ENCODE data around the gene XCL1. TPM values are rescaled to one million over a fixed set of nuclear protein-coding genes. Genes with fewer than 3 reads are reported as not detected.

XCL1 gene
- polyA plus RNA-seq, 1 donor from 2014 or later: 2.3 TPM

DNA sequence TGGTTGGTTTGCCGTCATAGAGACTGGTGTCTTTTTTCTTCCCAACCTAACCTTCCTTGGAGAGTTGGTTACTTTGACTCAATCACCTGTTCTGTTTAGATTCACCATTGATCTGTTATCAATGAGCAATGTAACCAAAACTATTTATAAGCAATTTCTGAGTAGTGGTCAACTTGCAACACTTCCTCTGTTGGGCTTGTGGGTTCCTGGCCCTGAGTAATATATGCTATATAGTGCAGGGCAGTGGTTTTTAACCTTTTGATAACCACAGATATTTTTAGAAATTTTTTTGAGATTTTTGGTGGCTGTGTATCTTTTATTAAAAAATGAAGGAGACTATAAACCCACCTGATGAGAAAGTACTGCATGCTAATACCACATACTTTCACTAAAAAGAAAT is 9.4 kb upstream of the XCL1 start:
- no peak for TF ChIP-seq TAF1 (IDR thresholded peaks at IDR 0.05; ENCODE audit: low read depth)
- TF ChIP-seq EP300 (conservative IDR thresholded peaks at IDR 0.05; ENCODE audit: poor library complexity, severe bottlenecking): no peak
- TF ChIP-seq, protein P1, sequence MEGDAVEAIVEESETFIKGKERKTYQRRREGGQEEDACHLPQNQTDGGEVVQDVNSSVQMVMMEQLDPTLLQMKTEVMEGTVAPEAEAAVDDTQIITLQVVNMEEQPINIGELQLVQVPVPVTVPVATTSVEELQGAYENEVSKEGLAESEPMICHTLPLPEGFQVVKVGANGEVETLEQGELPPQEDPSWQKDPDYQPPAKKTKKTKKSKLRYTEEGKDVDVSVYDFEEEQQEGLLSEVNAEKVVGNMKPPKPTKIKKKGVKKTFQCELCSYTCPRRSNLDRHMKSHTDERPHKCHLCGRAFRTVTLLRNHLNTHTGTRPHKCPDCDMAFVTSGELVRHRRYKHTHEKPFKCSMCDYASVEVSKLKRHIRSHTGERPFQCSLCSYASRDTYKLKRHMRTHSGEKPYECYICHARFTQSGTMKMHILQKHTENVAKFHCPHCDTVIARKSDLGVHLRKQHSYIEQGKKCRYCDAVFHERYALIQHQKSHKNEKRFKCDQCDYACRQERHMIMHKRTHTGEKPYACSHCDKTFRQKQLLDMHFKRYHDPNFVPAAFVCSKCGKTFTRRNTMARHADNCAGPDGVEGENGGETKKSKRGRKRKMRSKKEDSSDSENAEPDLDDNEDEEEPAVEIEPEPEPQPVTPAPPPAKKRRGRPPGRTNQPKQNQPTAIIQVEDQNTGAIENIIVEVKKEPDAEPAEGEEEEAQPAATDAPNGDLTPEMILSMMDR (IDR thresholded peaks at IDR 0.05; ENCODE audit: poor library complexity, severe bottlenecking): no peak
- no peak for TF ChIP-seq EZH2 (IDR thresholded peaks at IDR 0.05; ENCODE audit: borderline replicate concordance, insufficient read depth, low read length, poor library complexity, severe bottlenecking)
- TF ChIP-seq RAD21 (conservative IDR thresholded peaks at IDR 0.05): no peak
- no peak for TF ChIP-seq SMC3 (conservative IDR thresholded peaks at IDR 0.05; ENCODE audit: poor library complexity)
- TF ChIP-seq MXI1 (conservative IDR thresholded peaks at IDR 0.05; ENCODE audit: poor library complexity, severe bottlenecking): no peak
- TF ChIP-seq POLR2AphosphoS5 (IDR thresholded peaks at IDR 0.05): no peak
- TF ChIP-seq, protein P2, sequence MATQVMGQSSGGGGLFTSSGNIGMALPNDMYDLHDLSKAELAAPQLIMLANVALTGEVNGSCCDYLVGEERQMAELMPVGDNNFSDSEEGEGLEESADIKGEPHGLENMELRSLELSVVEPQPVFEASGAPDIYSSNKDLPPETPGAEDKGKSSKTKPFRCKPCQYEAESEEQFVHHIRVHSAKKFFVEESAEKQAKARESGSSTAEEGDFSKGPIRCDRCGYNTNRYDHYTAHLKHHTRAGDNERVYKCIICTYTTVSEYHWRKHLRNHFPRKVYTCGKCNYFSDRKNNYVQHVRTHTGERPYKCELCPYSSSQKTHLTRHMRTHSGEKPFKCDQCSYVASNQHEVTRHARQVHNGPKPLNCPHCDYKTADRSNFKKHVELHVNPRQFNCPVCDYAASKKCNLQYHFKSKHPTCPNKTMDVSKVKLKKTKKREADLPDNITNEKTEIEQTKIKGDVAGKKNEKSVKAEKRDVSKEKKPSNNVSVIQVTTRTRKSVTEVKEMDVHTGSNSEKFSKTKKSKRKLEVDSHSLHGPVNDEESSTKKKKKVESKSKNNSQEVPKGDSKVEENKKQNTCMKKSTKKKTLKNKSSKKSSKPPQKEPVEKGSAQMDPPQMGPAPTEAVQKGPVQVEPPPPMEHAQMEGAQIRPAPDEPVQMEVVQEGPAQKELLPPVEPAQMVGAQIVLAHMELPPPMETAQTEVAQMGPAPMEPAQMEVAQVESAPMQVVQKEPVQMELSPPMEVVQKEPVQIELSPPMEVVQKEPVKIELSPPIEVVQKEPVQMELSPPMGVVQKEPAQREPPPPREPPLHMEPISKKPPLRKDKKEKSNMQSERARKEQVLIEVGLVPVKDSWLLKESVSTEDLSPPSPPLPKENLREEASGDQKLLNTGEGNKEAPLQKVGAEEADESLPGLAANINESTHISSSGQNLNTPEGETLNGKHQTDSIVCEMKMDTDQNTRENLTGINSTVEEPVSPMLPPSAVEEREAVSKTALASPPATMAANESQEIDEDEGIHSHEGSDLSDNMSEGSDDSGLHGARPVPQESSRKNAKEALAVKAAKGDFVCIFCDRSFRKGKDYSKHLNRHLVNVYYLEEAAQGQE (IDR thresholded peaks at IDR 0.05; ENCODE audit: borderline replicate concordance): no peak
- H3K79me2 ChIP-seq (replicated peaks; ENCODE audit: insufficient read depth, low read length): no peaks in the 10 kb centered on the region
- H4K20me1 ChIP-seq (ENCODE audit: insufficient read depth): no peaks in the 10 kb centered on the region
- no peak overlapping the region for H2AFZ ChIP-seq (ENCODE audit: low read depth, low read length)
- H3K9ac ChIP-seq (ENCODE audit: low read length): no peak overlapping the region
- no peaks in the 10 kb centered on the region for H3F3A ChIP-seq (ENCODE audit: insufficient read depth, low read length, poor library complexity, severe bottlenecking)
- H3K9me2 ChIP-seq (ENCODE audit: insufficient read depth, low read length): no peaks in the 10 kb centered on the region
- H3K36me3 ChIP-seq (ENCODE audit: insufficient read depth, low read length): no peaks in the 10 kb centered on the region
- no peaks in the 10 kb centered on the region for H3K27me3 ChIP-seq (ENCODE audit: insufficient read depth, low read depth, low read length)
- no peaks in the 10 kb centered on the region for H3K9me3 ChIP-seq (ENCODE audit: low read length)
- no peak overlapping the region for H3K4me3 ChIP-seq (ENCODE audit: low read length)
- H3K4me2 ChIP-seq (ENCODE audit: low read length): no peak overlapping the region
- no peak overlapping the region for H3K27ac ChIP-seq (ENCODE audit: low read length)

DNA sequence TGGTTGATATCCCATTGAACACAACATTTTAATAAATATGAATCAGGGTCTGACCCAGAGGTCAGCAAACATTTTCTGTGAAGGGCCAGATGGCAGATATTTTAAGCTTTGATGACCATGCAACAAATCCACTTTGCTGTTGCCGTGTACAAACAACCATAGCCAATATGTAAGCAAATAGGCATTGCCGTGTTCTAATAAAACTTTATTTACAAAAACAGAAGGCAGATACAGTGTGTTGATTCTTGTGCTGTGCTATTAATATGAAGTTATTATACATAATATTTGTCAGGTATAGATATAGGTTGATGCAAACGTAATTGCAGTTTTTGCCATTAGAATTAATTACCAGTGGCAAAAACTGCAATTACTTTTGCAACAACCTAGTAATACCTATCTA is 8.8 kb upstream of the XCL1 start:
- H2AFZ ChIP-seq (ENCODE audit: low read depth, low read length): no peak overlapping the region
- no peak overlapping the region for H3K4me3 ChIP-seq (ENCODE audit: low read length)
- H3K9me3 ChIP-seq (ENCODE audit: low read length): no peaks in the 10 kb centered on the region
- no peaks in the 10 kb centered on the region for H3K27me3 ChIP-seq (ENCODE audit: insufficient read depth, low read depth, low read length)
- H3K4me2 ChIP-seq (ENCODE audit: low read length): no peak overlapping the region
- H3K27ac ChIP-seq (ENCODE audit: low read length): no peak overlapping the region
- no peak overlapping the region for H3K9ac ChIP-seq (ENCODE audit: low read length)
- no peaks in the 10 kb centered on the region for H3K36me3 ChIP-seq (ENCODE audit: insufficient read depth, low read length)
- TF ChIP-seq EZH2 (IDR thresholded peaks at IDR 0.05; ENCODE audit: borderline replicate concordance, insufficient read depth, low read length, poor library complexity, severe bottlenecking) (no peak), EP300 (conservative IDR thresholded peaks at IDR 0.05; ENCODE audit: poor library complexity, severe bottlenecking) (no peak), SMC3 (conservative IDR thresholded peaks at IDR 0.05; ENCODE audit: poor library complexity) (no peak), POLR2AphosphoS5 (IDR thresholded peaks at IDR 0.05) (no peak), TAF1 (IDR thresholded peaks at IDR 0.05; ENCODE audit: low read depth) (no peak)
- TF ChIP-seq, protein P2 (IDR thresholded peaks at IDR 0.05; ENCODE audit: borderline replicate concordance): no peak
- H3K79me2 ChIP-seq (replicated peaks; ENCODE audit: insufficient read depth, low read length): no peaks in the 10 kb centered on the region
- H3F3A ChIP-seq (ENCODE audit: insufficient read depth, low read length, poor library complexity, severe bottlenecking): no peaks in the 10 kb centered on the region
- no peaks in the 10 kb centered on the region for H4K20me1 ChIP-seq (ENCODE audit: insufficient read depth)
- no peaks in the 10 kb centered on the region for H3K9me2 ChIP-seq (ENCODE audit: insufficient read depth, low read length)

Data from neural cell (in vitro differentiated cells).